Measurements from ENCODE around the gene FBRSL1. TPM values are rescaled to one million over a fixed set of nuclear protein-coding genes. Genes with fewer than 3 reads are reported as not detected.

Gene FBRSL1
- total and polyA plus RNA-seq, 2 of the 8 experiments (the other 6 are each of a cell fraction or from before 2014, with no cell fraction given), result 18.4 to 109 TPM

DNA sequence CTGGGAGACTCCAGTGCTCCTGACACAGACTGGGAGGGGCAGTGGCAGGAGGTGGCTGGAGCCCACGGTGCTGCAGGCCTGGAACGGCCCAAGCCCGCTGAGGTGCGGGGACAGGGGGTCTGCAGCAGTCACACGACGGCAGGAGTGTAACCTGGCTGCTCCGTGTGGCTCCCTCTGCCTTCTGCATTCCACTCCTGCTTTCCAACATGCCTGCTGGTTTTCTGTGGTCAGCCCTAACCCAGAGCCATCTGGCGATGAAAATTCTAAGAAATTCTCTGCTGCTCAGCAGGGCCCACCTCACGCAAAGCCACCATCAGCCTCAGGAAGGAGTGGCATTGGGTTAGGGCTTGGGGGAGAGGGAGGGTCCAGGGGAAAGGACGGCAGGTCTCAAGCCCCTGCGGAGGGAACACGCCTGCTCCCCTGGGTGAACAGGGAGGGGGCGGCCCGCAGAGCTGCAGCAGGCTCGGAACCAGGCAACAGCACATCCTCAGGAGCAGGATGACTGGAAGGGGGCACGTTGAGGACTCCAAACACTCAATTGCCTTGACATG, 5.0 kb upstream of the FBRSL1 start:
- no peak for TF ChIP-seq RAD21 (IDR thresholded peaks at IDR 0.05 in 1 of 2, conservative IDR thresholded peaks at IDR 0.05 in 1 of 2; ENCODE audit: low read depth in 2 of 2, low read length in 2 of 2)
- POLR2A ChIA-PET (ENCODE audit: partially characterized antibody), result interaction anchor here (1.1 kb wide), 1 partner anchor 22 kb away, joined by 3 read pairs; no protein-coding TSS in a partner anchor

More for the DNA sequence above, 5.0 kb upstream of the FBRSL1 start:
- Histone ChIP-seq H2BK20ac (ENCODE audit: low read length) (no peak overlapping the region), H2BK120ac (replicated peaks; ENCODE audit: low read depth, low read length) (no peak overlapping the region), H4K5ac (ENCODE audit: insufficient read length, low read depth, low read length) (no peak overlapping the region), H2BK12ac (ENCODE audit: low read depth, low read length) (no peak overlapping the region), H2BK5ac (ENCODE audit: low read depth, low read length) (no peak overlapping the region), H3K14ac (ENCODE audit: insufficient read length) (no peak overlapping the region), H3K4ac (replicated peaks; ENCODE audit: insufficient read length, low read depth, low read length) (no peak overlapping the region), H4K8ac (ENCODE audit: extremely low read depth, insufficient read depth, low read length) (no peak overlapping the region), H2AFZ (ENCODE audit: low read length) (no peak overlapping the region), H3K9ac (replicated peaks in 1 of 4; ENCODE audit: extremely low read depth in 1 of 4, low read depth in 3 of 4, low read length in 3 of 4) (no peak overlapping the region), H3K79me2 (ENCODE audit: control insufficient read depth in 1 of 2, insufficient read depth in 2 of 2, low read length in 2 of 2) (no peaks in the 10 kb centered on the region), H3K36me3 (ENCODE audit: control insufficient read depth in 2 of 4, insufficient read depth in 4 of 4, low read length in 3 of 4) (no peaks in the 10 kb centered on the region), H3K56ac (replicated peaks; ENCODE audit: insufficient read length, low read depth, low read length) (no peak overlapping the region), H3K23me2 (ENCODE audit: low read depth, low read length) (peaks cover 7% of the 10 kb centered on the region; the same call in 1 of the 2 replicates), H3K27me3 (replicated peaks in 1 of 4; ENCODE audit: control insufficient read depth in 3 of 4, extremely low read depth in 1 of 4, insufficient read depth in 3 of 4, low read length in 3 of 4) (peaks cover 42 to 91% (median 83%) of the 10 kb centered on the region in 4 experiments), H4K91ac (replicated peaks; ENCODE audit: insufficient read length, low read length) (no peak overlapping the region), H3K23ac (ENCODE audit: insufficient read length) (no peak overlapping the region), H3K79me1 (ENCODE audit: low read depth, low read length) (no peaks in the 10 kb centered on the region), H3K4me1 (replicated peaks in 1 of 4; ENCODE audit: control insufficient read depth in 3 of 4, insufficient read depth in 4 of 4, low read length in 3 of 4) (peaks cover 0 to 5% (median 0%) of the 10 kb centered on the region in 4 experiments; a peak in 1 of 7 replicates), H3K27ac (ENCODE audit: low read depth, low read length) (no peak overlapping the region), H4K20me1 (replicated peaks in 1 of 2; ENCODE audit: control insufficient read depth in 1 of 2, insufficient read depth in 2 of 2, low read length in 2 of 2) (peaks cover 1 to 2% of the 10 kb centered on the region in 2 experiments), H3K4me3 (ENCODE audit: extremely low read depth in 1 of 4, insufficient read depth in 2 of 4, low read depth in 3 of 4, low read length in 4 of 4) (no peak overlapping the region), H2BK15ac (ENCODE audit: low read length) (no peak overlapping the region), H3K18ac (ENCODE audit: extremely low read depth, low read length) (no peak overlapping the region), H2AK5ac (ENCODE audit: low read depth, low read length) (no peak overlapping the region), H3K4me2 (ENCODE audit: insufficient read depth in 1 of 2, low read depth in 2 of 2, low read length in 2 of 2) (no peak overlapping the region), H3K9me3 (ENCODE audit: insufficient read depth in 2 of 2, low read depth in 1 of 2, low read length in 1 of 2) (no peaks in the 10 kb centered on the region)
- DNase-seq (ENCODE audit: low read depth in 1 of 2, low spot score in 2 of 2) (no peak), FAIRE-seq (no peak)
- 88% methylated on average over 15 of the region's 16 CpGs; no CpG with 5 or more reads in 1 of the 2 experiments for WGBS, 2 experiments (ENCODE audit: extremely low coverage in 1 of 2, insufficient coverage in 1 of 2, insufficient read length in 1 of 2, insufficient replicate concordance in 2 of 2, low coverage in 1 of 2, low lambda C conversion rate in 2 of 2, missing lambda C conversion rate in 1 of 2)
- CTCF ChIA-PET (ENCODE audit: partially characterized antibody), result interaction anchor here (0.7 to 2.0 kb wide), 4 partner anchors 22 to 71 kb away, joined by 3 to 9 read pairs (median 4); no protein-coding TSS in a partner anchor
